WTC11 (cell line): ENCODE data around the gene RHOF. TPM values are rescaled to one million over a fixed set of nuclear protein-coding genes. Genes with fewer than 3 reads are reported as not detected.

ENCODE experiments used
- ATAC-seq: fragments of 200-7000 bp; cut with Tn5 transposase; 2 replicates; pipeline ENCODE4 v1.10.0; 2021; ENCODE audit warnings: mild to moderate bottlenecking, moderate library complexity
- CTCF ChIA-PET: fragments of 300-600 bp; sonication (Branson Sonifier 250); formaldehyde crosslinking; loops from one replicate; lab custom pipeline; 2021; ENCODE audit warnings: antibody characterized with exemption; lab: Charles Lee
- POLR2A ChIA-PET: fragments of 350-600 bp; sonication (Branson Sonifier 250); formaldehyde crosslinking; loops from one replicate; lab custom pipeline; 2021; ENCODE audit warnings: antibody characterized with exemption; lab: Charles Lee
- DNase-seq: peaks from one replicate; pipeline ENCODE4 v3.0.0; 2021; ENCODE audit warnings: low spot score
- H3K27ac Mint-ChIP-seq: 2 replicates; pipeline ENCODE4 v1.8.0; 2021; ENCODE audit warnings: mixed read lengths
- H3K27me3 Mint-ChIP-seq: 2 replicates; pipeline ENCODE4 v1.8.0; 2021; ENCODE audit warnings: low read depth, mild to moderate bottlenecking, moderate library complexity, mixed read lengths
- H3K36me3 Mint-ChIP-seq: 2 replicates; pipeline ENCODE4 v1.8.0; 2021; ENCODE audit warnings: mixed read lengths
- H3K4me1 Mint-ChIP-seq: 2 replicates; pipeline ENCODE4 v1.8.0; 2022; ENCODE audit warnings: mixed read lengths
- H3K4me3 Mint-ChIP-seq: 2 replicates; pipeline ENCODE4 v1.8.0; 2021; ENCODE audit warnings: mild to moderate bottlenecking, moderate library complexity, mixed read lengths
- H3K9me3 Mint-ChIP-seq: 2 replicates; pipeline ENCODE4 v1.8.0; 2021; ENCODE audit warnings: mixed read lengths
- ARID4B ChIP-seq: sonication (generic); formaldehyde crosslinking; IDR thresholded peaks from 2 replicates; pipeline ENCODE4 v1.8.0; 2023; ENCODE audit warnings: missing genetic modification reagents, mild to moderate bottlenecking, borderline replicate concordance
- ATF6 ChIP-seq: sonication (generic); formaldehyde crosslinking; IDR thresholded peaks from 2 replicates; pipeline ENCODE4 v1.8.1; 2023; ENCODE audit warnings: mild to moderate bottlenecking, missing genetic modification reagents
- CTCF ChIP-seq: fragments of 200-600 bp; IDR thresholded peaks from 2 replicates; pipeline ENCODE4 v1.8.0; 2022; ENCODE audit warnings: antibody characterized with exemption
- E2F5 ChIP-seq: sonication (generic); formaldehyde crosslinking; IDR thresholded peaks from 2 replicates; pipeline ENCODE4 v1.8.1; 2022; ENCODE audit warnings: mild to moderate bottlenecking, moderate library complexity, missing genetic modification reagents
- EMX1 ChIP-seq: fragments of 250-450 bp; sonication (Bioruptor Pico); IDR thresholded peaks from 2 replicates; pipeline ENCODE4 v1.8.0; 2021; ENCODE audit warnings: mild to moderate bottlenecking
- ETV6 ChIP-seq: sonication (generic); formaldehyde crosslinking; IDR thresholded peaks from 2 replicates; pipeline ENCODE4 v1.8.1; 2022; ENCODE audit warnings: mild to moderate bottlenecking, missing genetic modification reagents
- FOXP1 ChIP-seq: sonication (generic); formaldehyde crosslinking; IDR thresholded peaks from 2 replicates; pipeline ENCODE4 v1.8.0; 2022; ENCODE audit warnings: missing genetic modification reagents, mild to moderate bottlenecking, moderate library complexity, borderline replicate concordance
- GABPB1 ChIP-seq: sonication (generic); formaldehyde crosslinking; IDR thresholded peaks from 2 replicates; pipeline ENCODE4 v1.8.1; 2023; ENCODE audit warnings: mild to moderate bottlenecking, missing genetic modification reagents
- HMGXB4 ChIP-seq: sonication (generic); formaldehyde crosslinking; IDR thresholded peaks from 2 replicates; pipeline ENCODE4 v1.8.1; 2023; ENCODE audit warnings: mild to moderate bottlenecking, moderate library complexity, missing genetic modification reagents
- IRF1 ChIP-seq: sonication (generic); formaldehyde crosslinking; IDR thresholded peaks from 2 replicates; pipeline ENCODE4 v1.8.0; 2023; ENCODE audit warnings: missing genetic modification reagents
- NFATC4 ChIP-seq: fragments of 250-450 bp; sonication (Bioruptor Pico); IDR thresholded peaks from 2 replicates; pipeline ENCODE4 v1.9.0; 2021; ENCODE audit warnings: mild to moderate bottlenecking
- NR1H2 ChIP-seq: sonication (generic); formaldehyde crosslinking; IDR thresholded peaks from 2 replicates; pipeline ENCODE4 v1.9.0; 2021; ENCODE audit warnings: mild to moderate bottlenecking, moderate library complexity, missing genetic modification reagents
- NR2C2 ChIP-seq: sonication (generic); formaldehyde crosslinking; IDR thresholded peaks from 2 replicates; pipeline ENCODE4 v1.8.0; 2022; ENCODE audit warnings: mild to moderate bottlenecking, missing genetic modification reagents
- NR3C1 ChIP-seq: sonication (generic); formaldehyde crosslinking; conservative IDR thresholded peaks from 2 replicates; pipeline ENCODE4 v1.8.1; 2023; ENCODE audit warnings: low read depth, mild to moderate bottlenecking, missing genetic modification reagents
- PREB ChIP-seq: sonication (generic); formaldehyde crosslinking; IDR thresholded peaks from 2 replicates; pipeline ENCODE4 v1.8.1; 2022; ENCODE audit warnings: mild to moderate bottlenecking, missing genetic modification reagents, moderate library complexity, borderline replicate concordance
- RORB ChIP-seq: fragments of 250-450 bp; sonication (Bioruptor Pico); IDR thresholded peaks from 2 replicates; pipeline ENCODE4 v1.9.0; 2021; ENCODE audit warnings: mild to moderate bottlenecking
- USF1 ChIP-seq: sonication (generic); formaldehyde crosslinking; IDR thresholded peaks from 2 replicates; pipeline ENCODE4 v1.8.0; 2022; ENCODE audit warnings: mild to moderate bottlenecking, missing genetic modification reagents
- ZNF232 ChIP-seq: sonication (generic); formaldehyde crosslinking; IDR thresholded peaks from 2 replicates; pipeline ENCODE4 v1.8.0; 2022; ENCODE audit warnings: mild to moderate bottlenecking, missing genetic modification reagents
- ZNF396 ChIP-seq: fragments of 250-450 bp; sonication (Bioruptor Pico); IDR thresholded peaks from 2 replicates; pipeline ENCODE4 v1.8.0; 2021; ENCODE audit warnings: mild to moderate bottlenecking, moderate library complexity, borderline replicate concordance
- total RNA-seq: library from RNA; stranded (reverse); gene quantifications from 3 replicates; pipeline ENCODE4 v1.2.3, GENCODE V29; 2021

Gene RHOF
- total RNA-seq, 1 experiment from 2014 or later: 45.3 TPM

GRCh38 chr12:121814429-121815119 is 21.1 kb upstream of the RHOF start:
- Mint-ChIP-seq H3K27ac (no peak overlapping the region), H3K36me3 (peaks cover 19% of the 10 kb centered on the region), H3K4me1 (peaks cover 23% of the 10 kb centered on the region), H3K9me3 (no peaks in the 10 kb centered on the region), H3K27me3 (no peaks in the 10 kb centered on the region), H3K4me3 (no peak overlapping the region)
- ChIA-PET POLR2A (interaction anchor here (0.6 to 1.2 kb wide), 2 partner anchors 13 to 453 kb away, joined by 3 read pairs; no protein-coding TSS in a partner anchor), CTCF (interaction anchor here (0.9 to 2.0 kb wide), 2 partner anchors 13 to 19 kb away, joined by 3 to 4 read pairs; no protein-coding TSS in a partner anchor)
- DNase-seq (no peak), ATAC-seq (no peak)
- TF ChIP-seq NR1H2 (CRISPR knock-in tag) (no peak), NR3C1 (CRISPR knock-in tag) (no peak), NR2C2 (CRISPR knock-in tag) (no peak), RORB (CRISPR knock-in tag) (no peak), PREB (CRISPR knock-in tag) (no peak), NFATC4 (CRISPR knock-in tag) (no peak), ZNF232 (CRISPR knock-in tag) (no peak)

GRCh38 chr12:121813951-121814350 is 20.5 kb upstream of the RHOF start:
- POLR2A ChIA-PET: no interaction called here
- no peak for DNase-seq
- ATAC-seq: no peak
- H3K27ac Mint-ChIP-seq: no peak overlapping the region
- peaks cover 23% of the 10 kb centered on the region for H3K4me1 Mint-ChIP-seq
- no peaks in the 10 kb centered on the region for H3K9me3 Mint-ChIP-seq
- CTCF ChIA-PET: no interaction called here
- peaks cover 21% of the 10 kb centered on the region for H3K36me3 Mint-ChIP-seq
- H3K4me3 Mint-ChIP-seq: peak overlapping the region; percentile 87; the same call in 1 of the 2 replicates
- no peaks in the 10 kb centered on the region for H3K27me3 Mint-ChIP-seq
- no peak for TF ChIP-seq EMX1 (CRISPR knock-in tag)
- no peak for TF ChIP-seq NFATC4 (CRISPR knock-in tag)
- no peak for TF ChIP-seq FOXP1
- TF ChIP-seq ATF6 (CRISPR knock-in tag): no peak
- no peak for TF ChIP-seq ARID4B (CRISPR knock-in tag)
- no peak for TF ChIP-seq GABPB1
- no peak for TF ChIP-seq IRF1 (CRISPR knock-in tag)
- no peak for TF ChIP-seq ETV6 (CRISPR knock-in tag)
- no peak for TF ChIP-seq ZNF396 (CRISPR knock-in tag)
- no peak for TF ChIP-seq E2F5 (CRISPR knock-in tag)
- no peak for TF ChIP-seq USF1 (CRISPR knock-in tag)
- TF ChIP-seq HMGXB4 (CRISPR knock-in tag): no peak
- TF ChIP-seq CTCF: no peak
